OCI-LY3 (cell line): ENCODE results near the gene SDE2.

Experiments
- H2AFZ ChIP-seq: fragments of 200-600, 300-600 bp; shearing (Covaris generic); 2 replicates; pipeline ENCODE4 v1.6.0; 2014; ENCODE audit warnings: antibody characterized with exemption, low read depth, low read length
- H3K27ac ChIP-seq: fragments of 200-600, 300-600 bp; sonication (generic); 2 replicates; pipeline ENCODE4 v1.5.1; 2014; ENCODE audit warnings: mild to moderate bottlenecking, low read length, moderate library complexity, mixed read lengths
- H3K27me3 ChIP-seq: fragments of 200-600, 300-600 bp; sonication (generic); 2 replicates; pipeline ENCODE4 v1.6.1; 2014; ENCODE audit warnings: low read depth, low read length, mixed read lengths
- H3K36me3 ChIP-seq: fragments of 200-600, 300-600 bp; sonication (generic); replicated peaks from 2 replicates; pipeline ENCODE3; 2014; ENCODE audit warnings: low read depth, low read length, mixed read lengths
- H3K4me1 ChIP-seq: fragments of 300-600, 200-600 bp; sonication (generic); 2 replicates; pipeline ENCODE4 v1.6.1; 2014; ENCODE audit warnings: low read length, mixed read lengths
- H3K4me2 ChIP-seq: fragments of 200-600, 300-600 bp; sonication (generic); 2 replicates; pipeline ENCODE4 v1.6.1; 2014; ENCODE audit warnings: low read length, mixed read lengths
- H3K4me3 ChIP-seq: fragments of 300-600, 200-600 bp; sonication (generic); 2 replicates; pipeline ENCODE4 v1.5.1; 2014; ENCODE audit warnings: antibody characterized with exemption, mild to moderate bottlenecking, low read length, moderate library complexity
- H3K79me2 ChIP-seq: fragments of 300-600, 200-600 bp; shearing (Covaris generic); 2 replicates; pipeline ENCODE4 v1.6.1; 2014; ENCODE audit warnings: mild to moderate bottlenecking, low read length, mixed read lengths
- H3K9ac ChIP-seq: fragments of 300-600, 200-600 bp; shearing (Covaris generic); 2 replicates; pipeline ENCODE4 v1.6.0; 2014; ENCODE audit warnings: mild to moderate bottlenecking, low read length, moderate library complexity
- H3K9me3 ChIP-seq: fragments of 200-600, 300-600 bp; shearing (Covaris generic); 2 replicates; pipeline ENCODE4 v1.6.1; 2014; ENCODE audit warnings: low read length, mixed read lengths; ENCODE audit not compliant: insufficient read depth
- H4K20me1 ChIP-seq: fragments of 200-600, 300-600 bp; sonication (generic); 2 replicates; pipeline ENCODE4 v1.6.1; 2016; ENCODE audit warnings: low read length, mixed read lengths; ENCODE audit not compliant: insufficient read depth
- CTCF ChIP-seq: fragments of 200-600, 300-600 bp; sonication (generic); IDR thresholded peaks from 2 replicates; pipeline ENCODE4 v1.5.1; 2014; ENCODE audit warnings: antibody characterized with exemption, low read length, low read depth
- EZH2phosphoT487 ChIP-seq: fragments of 200-600 bp; shearing (Covaris generic); IDR thresholded peaks from 2 replicates; pipeline ENCODE4 v1.6.1; 2018; ENCODE audit warnings: antibody characterized with exemption, mixed run types, low read depth

SDE2 gene

DNA sequence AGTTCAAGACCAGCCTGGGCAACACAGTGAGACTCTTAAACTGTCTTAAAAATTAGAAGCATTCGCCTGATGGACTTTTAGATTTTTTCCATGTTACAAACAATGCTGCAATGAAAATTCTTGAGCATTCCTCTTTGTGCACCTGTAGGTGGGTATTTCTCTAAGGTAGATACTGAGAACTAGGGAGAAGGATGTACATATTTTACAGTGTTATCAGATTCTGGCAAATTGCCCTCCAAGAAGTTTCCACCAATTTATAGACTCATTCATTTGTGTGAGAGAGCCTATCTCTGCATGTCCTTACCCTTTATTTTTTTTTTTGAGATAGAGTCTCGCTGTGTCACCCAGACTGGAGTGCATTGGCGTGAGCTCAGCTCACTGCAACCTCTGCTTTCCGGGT, 45.8 kb downstream of the SDE2 start:
- TF ChIP-seq CTCF (no peak), EZH2phosphoT487 (no peak)

DNA sequence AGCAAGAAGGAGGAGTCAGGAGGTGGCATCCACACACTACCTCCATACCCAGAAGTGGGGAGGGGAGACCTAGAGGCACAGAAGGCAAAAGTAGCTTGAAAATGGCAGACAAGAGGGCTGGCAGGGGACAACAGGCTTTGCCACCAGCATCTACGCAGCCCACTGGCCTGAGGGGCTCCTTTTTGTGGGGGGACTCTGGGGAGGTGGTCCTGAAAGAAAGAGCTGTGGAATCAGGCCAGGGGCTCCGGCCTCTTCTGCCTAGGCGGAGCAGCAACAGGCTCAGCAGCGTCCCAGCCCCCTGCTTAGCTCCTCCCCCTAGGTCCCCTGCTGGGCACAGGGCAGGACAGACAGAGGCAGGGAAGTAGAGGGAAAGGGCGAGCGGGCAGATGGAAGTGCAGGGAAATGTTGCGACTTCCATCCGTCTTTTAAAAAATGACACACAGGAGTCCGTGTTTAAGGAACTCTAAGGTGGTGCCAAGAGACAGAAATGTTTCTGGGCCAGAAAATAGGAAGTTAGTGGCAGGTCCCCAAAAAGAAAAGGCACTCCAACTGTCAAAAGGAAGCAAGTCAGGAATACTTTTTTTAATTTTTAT, 48.1 kb downstream of the SDE2 start:
- no peak overlapping the region for H3K9ac ChIP-seq

More for the DNA sequence above, 45.8 kb downstream of the SDE2 start:
- Histone ChIP-seq H3K36me3 (no peaks in the 10 kb centered on the region), H3K27ac (no peak overlapping the region), H3K4me3 (no peak overlapping the region), H4K20me1 (no peaks in the 10 kb centered on the region), H3K27me3 (peaks cover 32% of the 10 kb centered on the region), H3K9me3 (no peaks in the 10 kb centered on the region), H3K4me1 (no peaks in the 10 kb centered on the region), H3K9ac (no peak overlapping the region), H3K4me2 (no peak overlapping the region), H3K79me2 (no peaks in the 10 kb centered on the region), H2AFZ (no peak overlapping the region)

GRCh38 chr1:225949041-225949440, 50.1 kb downstream of the SDE2 start:
- Histone ChIP-seq H4K20me1 (no peaks in the 10 kb centered on the region), H3K27me3 (peaks cover 48% of the 10 kb centered on the region), H3K4me3 (no peak overlapping the region), H2AFZ (no peak overlapping the region), H3K27ac (no peak overlapping the region), H3K9ac (no peak overlapping the region), H3K4me1 (peaks cover 12% of the 10 kb centered on the region), H3K9me3 (no peaks in the 10 kb centered on the region), H3K36me3 (no peaks in the 10 kb centered on the region), H3K79me2 (no peaks in the 10 kb centered on the region), H3K4me2 (no peak overlapping the region)
- TF ChIP-seq EZH2phosphoT487 (no peak), CTCF (no peak)

More for the DNA sequence above, 48.1 kb downstream of the SDE2 start:
- H3K4me3 ChIP-seq = no peak overlapping the region
- no peak overlapping the region for H2AFZ ChIP-seq
- no peaks in the 10 kb centered on the region for H3K79me2 ChIP-seq
- no peaks in the 10 kb centered on the region for H4K20me1 ChIP-seq
- no peaks in the 10 kb centered on the region for H3K4me1 ChIP-seq
- TF ChIP-seq EZH2phosphoT487 (no peak), CTCF (no peak)
- no peaks in the 10 kb centered on the region for H3K36me3 ChIP-seq
- H3K27me3 ChIP-seq = peaks cover 48% of the 10 kb centered on the region
- H3K9me3 ChIP-seq = no peaks in the 10 kb centered on the region
- H3K27ac ChIP-seq = no peak overlapping the region
- H3K4me2 ChIP-seq = no peak overlapping the region

DNA sequence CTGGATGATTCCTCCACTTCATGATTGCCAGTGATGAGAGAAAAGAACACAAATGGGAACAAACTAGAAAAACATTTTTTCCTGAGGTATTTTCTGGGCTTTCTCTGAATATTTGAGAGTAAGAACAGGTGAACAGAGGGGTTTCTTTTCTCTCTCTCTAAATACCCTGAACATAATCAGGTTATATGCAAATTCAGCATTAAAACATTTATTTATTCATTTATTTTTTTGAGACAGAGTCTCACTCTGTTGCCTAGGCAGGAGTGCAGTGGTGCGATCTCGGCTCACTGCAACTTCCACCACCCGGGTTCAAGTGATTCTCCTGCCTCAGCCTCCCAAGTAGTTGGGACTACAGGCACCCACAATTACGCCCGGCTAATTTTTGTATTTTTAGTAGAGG, 52.3 kb downstream of the SDE2 start:
- Histone ChIP-seq H3K79me2 (no peaks in the 10 kb centered on the region), H4K20me1 (no peaks in the 10 kb centered on the region), H3K36me3 (no peaks in the 10 kb centered on the region), H3K4me1 (peaks cover 28% of the 10 kb centered on the region), H2AFZ (no peak overlapping the region), H3K4me3 (no peak overlapping the region), H3K27me3 (peaks cover 49% of the 10 kb centered on the region), H3K9me3 (no peaks in the 10 kb centered on the region), H3K4me2 (no peak overlapping the region), H3K27ac (no peak overlapping the region), H3K9ac (no peak overlapping the region)
- TF ChIP-seq EZH2phosphoT487 = no peak
- TF ChIP-seq CTCF = no peak
